AG04449 (cell line): ENCODE measurements around the gene EXOC7.
"Not testable (repeated sequence)": the region's sequence is repeated elsewhere in the genome, so short reads cannot be mapped to it uniquely, and the experiment has no call there.

ENCODE experiments used
- CTCF ChIA-PET: fragments of 350-600 bp; formaldehyde crosslinking; extraction: SDS; loops from one replicate; lab custom pipeline; 2021; ENCODE audit warnings: antibody characterized with exemption; lab: Yijun Ruan, JAX
- POLR2A ChIA-PET: fragments of 400-600, 350-600 bp; formaldehyde crosslinking; extraction: SDS; loops from one replicate; lab custom pipeline; 2020; ENCODE audit warnings: antibody characterized with exemption, inconsistent platforms; lab: Yijun Ruan, JAX
- DNase-seq: peaks from one replicate; pipeline ENCODE4 v3.0.0-alpha.2; 2010; ENCODE audit warnings: low read depth, low spot score
- H3K4me3 ChIP-seq: 2 replicates; pipeline ENCODE4 v1.5.1; 2011; ENCODE audit warnings: low read depth, mild to moderate bottlenecking, control low read depth, low read length
- CTCF ChIP-seq: IDR thresholded peaks from one replicate; pipeline ENCODE4 v1.5.1; 2011; ENCODE audit warnings: mild to moderate bottlenecking, moderate library complexity, low read length, control low read depth, inconsistent platforms; ENCODE audit not compliant: insufficient read depth; ENCODE audit errors: missing control alignments

The EXOC7 gene

GRCh38 chr17:76081295-76082210 lies 22.0 kb downstream of the EXOC7 start:
- POLR2A ChIA-PET, result interaction anchor here (0.7 to 2.5 kb wide), 4 partner anchors 8 to 428 kb away, joined by 3 to 17 read pairs (median 4); partner anchors contain the start of gene EXOC7

GRCh38 chr17:76080768-76081287 lies 22.8 kb downstream of the EXOC7 start:
- H3K4me3 ChIP-seq, result no peak overlapping the region
- ChIA-PET CTCF (interaction anchor here (0.7 to 1.7 kb wide), 6 partner anchors 11 to 218 kb away, joined by 3 to 7 read pairs (median 4); no protein-coding TSS in a partner anchor), POLR2A (interaction anchor here (0.7 to 2.5 kb wide), 4 partner anchors 9 to 84 kb away, joined by 3 to 17 read pairs (median 4); partner anchors contain the start of gene EXOC7)
- DNase-seq, result no peak
- TF ChIP-seq CTCF, result no peak

More at GRCh38 chr17:76081295-76082210, 22.0 kb downstream of the EXOC7 start:
- TF ChIP-seq CTCF, result no peak
- CTCF ChIA-PET, result interaction anchor here (1.3 to 1.7 kb wide), 4 partner anchors 11 to 198 kb away, joined by 3 to 7 read pairs (median 4); no protein-coding TSS in a partner anchor
- DNase-seq, result no peak
- no peak overlapping the region for H3K4me3 ChIP-seq

- no peak for TF ChIP-seq CTCF
- ChIA-PET POLR2A (interaction anchor here (0.7 to 2.5 kb wide), 4 partner anchors 9 to 83 kb away, joined by 3 to 17 read pairs (median 4); partner anchors contain the start of gene EXOC7), CTCF (interaction anchor here (0.7 to 1.7 kb wide), 6 partner anchors 12 to 219 kb away, joined by 3 to 7 read pairs (median 4); no protein-coding TSS in a partner anchor)
- no peak for DNase-seq
- no peak overlapping the region for H3K4me3 ChIP-seq
These were observed 23.4 kb downstream of the EXOC7 start for GRCh38 chr17:76079956-76080767.

GRCh38 chr17:76079535-76079955 lies 24.0 kb downstream of the EXOC7 start:
- ChIA-PET CTCF (interaction anchor here (0.6 to 1.7 kb wide), 3 partner anchors 9 to 74 kb away, joined by 3 to 7 read pairs (median 3); no protein-coding TSS in a partner anchor), POLR2A (interaction anchor here (1.6 to 2.5 kb wide), 2 partner anchors 14 to 23 kb away, joined by 4 to 17 read pairs; partner anchors contain the start of gene EXOC7)
- DNase-seq, result no peak
- no peak overlapping the region for H3K4me3 ChIP-seq
- no peak for TF ChIP-seq CTCF

GRCh38 chr17:76078860-76079534 lies 24.6 kb downstream of the EXOC7 start, which contains the start of gene ZACN:
ZACN (plus strand) TSS chr17:76079182; CDS start chr17:76079265, 83 bp downstream.
- no peak for DNase-seq
- ChIA-PET CTCF (interaction anchor here (0.6 kb wide), 1 partner anchor 10 kb away, joined by 3 read pairs; no protein-coding TSS in a partner anchor), POLR2A (interaction anchor here (2.5 kb wide), 1 partner anchor 15 kb away, joined by 17 read pairs; no protein-coding TSS in a partner anchor)
- H3K4me3 ChIP-seq, result no peak within 1 kb of the TSS
- TF ChIP-seq CTCF, result no peak

- DNase-seq, H3K4me3 ChIP-seq, POLR2A ChIA-PET: not testable (repeated sequence)
- CTCF ChIA-PET, result interaction anchor here (0.9 kb wide), 1 partner anchor 201 kb away, joined by 3 read pairs; no protein-coding TSS in a partner anchor
These were observed 25.2 kb downstream of the EXOC7 start for GRCh38 chr17:76078370-76078769.
